ENCODE results near the gene B4GALNT3. TPM values are rescaled to one million over a fixed set of nuclear protein-coding genes. Genes with fewer than 3 reads are reported as not detected.

Gene B4GALNT3
- polyA plus RNA-seq, 2 of the 4 experiments (the other 2 are of a cell fraction): 0.43 to 0.53 TPM

GRCh38 chr12:503111-503761 is 43.5 kb downstream of the B4GALNT3 start:
- no peak overlapping the region for H3K4me3 ChIP-seq

More at GRCh38 chr12:503111-503761, 43.5 kb downstream of the B4GALNT3 start:
- no peak for TF ChIP-seq JUN (IDR thresholded peaks at IDR 0.05)
- no peak for TF ChIP-seq POLR2A (IDR thresholded peaks at IDR 0.05; ENCODE audit: low read length)
- TF ChIP-seq HMGXB4 (CRISPR knock-in tag; IDR thresholded peaks at IDR 0.05; ENCODE audit: borderline replicate concordance): no peak
- no peak for TF ChIP-seq RAD21 (conservative IDR thresholded peaks at IDR 0.05 in 1 of 2, IDR thresholded peaks at IDR 0.05 in 1 of 2)
- no peak for TF ChIP-seq GATA3 (IDR thresholded peaks at IDR 0.05; ENCODE audit: borderline replicate concordance)
- TF ChIP-seq FOXS1 (CRISPR knock-in tag; IDR thresholded peaks at IDR 0.05): no peak
- no peak for TF ChIP-seq CHD4 (IDR thresholded peaks at IDR 0.05; ENCODE audit: borderline replicate concordance)
- no peak for TF ChIP-seq KDM1A (IDR thresholded peaks at IDR 0.05; ENCODE audit: low read depth)
- TF ChIP-seq CEBPB (IDR thresholded peaks at IDR 0.05): no peak
- TF ChIP-seq ZFP36 (IDR thresholded peaks at IDR 0.05; ENCODE audit: borderline replicate concordance, partially characterized antibody): no peak
- TF ChIP-seq, protein P1, sequence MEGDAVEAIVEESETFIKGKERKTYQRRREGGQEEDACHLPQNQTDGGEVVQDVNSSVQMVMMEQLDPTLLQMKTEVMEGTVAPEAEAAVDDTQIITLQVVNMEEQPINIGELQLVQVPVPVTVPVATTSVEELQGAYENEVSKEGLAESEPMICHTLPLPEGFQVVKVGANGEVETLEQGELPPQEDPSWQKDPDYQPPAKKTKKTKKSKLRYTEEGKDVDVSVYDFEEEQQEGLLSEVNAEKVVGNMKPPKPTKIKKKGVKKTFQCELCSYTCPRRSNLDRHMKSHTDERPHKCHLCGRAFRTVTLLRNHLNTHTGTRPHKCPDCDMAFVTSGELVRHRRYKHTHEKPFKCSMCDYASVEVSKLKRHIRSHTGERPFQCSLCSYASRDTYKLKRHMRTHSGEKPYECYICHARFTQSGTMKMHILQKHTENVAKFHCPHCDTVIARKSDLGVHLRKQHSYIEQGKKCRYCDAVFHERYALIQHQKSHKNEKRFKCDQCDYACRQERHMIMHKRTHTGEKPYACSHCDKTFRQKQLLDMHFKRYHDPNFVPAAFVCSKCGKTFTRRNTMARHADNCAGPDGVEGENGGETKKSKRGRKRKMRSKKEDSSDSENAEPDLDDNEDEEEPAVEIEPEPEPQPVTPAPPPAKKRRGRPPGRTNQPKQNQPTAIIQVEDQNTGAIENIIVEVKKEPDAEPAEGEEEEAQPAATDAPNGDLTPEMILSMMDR (IDR thresholded peaks at IDR 0.05): no peak
- TF ChIP-seq, protein P2, sequence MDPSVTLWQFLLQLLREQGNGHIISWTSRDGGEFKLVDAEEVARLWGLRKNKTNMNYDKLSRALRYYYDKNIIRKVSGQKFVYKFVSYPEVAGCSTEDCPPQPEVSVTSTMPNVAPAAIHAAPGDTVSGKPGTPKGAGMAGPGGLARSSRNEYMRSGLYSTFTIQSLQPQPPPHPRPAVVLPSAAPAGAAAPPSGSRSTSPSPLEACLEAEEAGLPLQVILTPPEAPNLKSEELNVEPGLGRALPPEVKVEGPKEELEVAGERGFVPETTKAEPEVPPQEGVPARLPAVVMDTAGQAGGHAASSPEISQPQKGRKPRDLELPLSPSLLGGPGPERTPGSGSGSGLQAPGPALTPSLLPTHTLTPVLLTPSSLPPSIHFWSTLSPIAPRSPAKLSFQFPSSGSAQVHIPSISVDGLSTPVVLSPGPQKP (IDR thresholded peaks at IDR 0.05; ENCODE audit: low read depth, low read length): no peak
- TF ChIP-seq, protein P3, sequence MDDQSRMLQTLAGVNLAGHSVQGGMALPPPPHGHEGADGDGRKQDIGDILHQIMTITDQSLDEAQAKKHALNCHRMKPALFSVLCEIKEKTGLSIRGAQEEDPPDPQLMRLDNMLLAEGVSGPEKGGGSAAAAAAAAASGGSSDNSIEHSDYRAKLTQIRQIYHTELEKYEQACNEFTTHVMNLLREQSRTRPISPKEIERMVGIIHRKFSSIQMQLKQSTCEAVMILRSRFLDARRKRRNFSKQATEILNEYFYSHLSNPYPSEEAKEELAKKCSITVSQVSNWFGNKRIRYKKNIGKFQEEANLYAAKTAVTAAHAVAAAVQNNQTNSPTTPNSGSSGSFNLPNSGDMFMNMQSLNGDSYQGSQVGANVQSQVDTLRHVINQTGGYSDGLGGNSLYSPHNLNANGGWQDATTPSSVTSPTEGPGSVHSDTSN (IDR thresholded peaks at IDR 0.05): no peak
- TF ChIP-seq CBX2 (IDR thresholded peaks at IDR 0.05; ENCODE audit: borderline replicate concordance, low read depth): no peak
- TF ChIP-seq, protein P4, sequence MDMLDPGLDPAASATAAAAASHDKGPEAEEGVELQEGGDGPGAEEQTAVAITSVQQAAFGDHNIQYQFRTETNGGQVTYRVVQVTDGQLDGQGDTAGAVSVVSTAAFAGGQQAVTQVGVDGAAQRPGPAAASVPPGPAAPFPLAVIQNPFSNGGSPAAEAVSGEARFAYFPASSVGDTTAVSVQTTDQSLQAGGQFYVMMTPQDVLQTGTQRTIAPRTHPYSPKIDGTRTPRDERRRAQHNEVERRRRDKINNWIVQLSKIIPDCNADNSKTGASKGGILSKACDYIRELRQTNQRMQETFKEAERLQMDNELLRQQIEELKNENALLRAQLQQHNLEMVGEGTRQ (IDR thresholded peaks at IDR 0.05): no peak
- TF ChIP-seq REST (IDR thresholded peaks at IDR 0.05): no peak
- no peak for TF ChIP-seq ESRRA (IDR thresholded peaks at IDR 0.05; ENCODE audit: borderline replicate concordance, low read length)
- H3K9me3 ChIP-seq: no peaks in the 10 kb centered on the region
- H3K27ac ChIP-seq: no peak overlapping the region
- WGBS (ENCODE audit: missing lambda C conversion rate): 53% methylated on average over 7 of the region's 7 CpGs
- ATAC-seq (peak in 1 of 2 experiments; percentile 33; a peak in 3 of 6 replicates), DNase-seq (ENCODE audit: low read depth in 1 of 2, low spot score in 1 of 2) (no peak), FAIRE-seq (no peak)
- ChIA-PET CTCF (interaction anchor here (0.6 to 2.9 kb wide), 5 partner anchors 14 to 89 kb away, joined by 3 to 13 read pairs (median 4); no protein-coding TSS in a partner anchor), POLR2A (no interaction called here)
- no peak overlapping the region for H3K4me2 ChIP-seq
- no peaks in the 10 kb centered on the region for H3K4me1 ChIP-seq
